Stimulated activated CD8-positive, alpha-beta memory T cell treated with anti-CD3 and anti-CD28 coated beads, Interleukin-12 subunit alpha, Interleukin-12 subunit beta, amount 100 ng/mL, for 1 hour (primary cell): Measurements from ENCODE around the gene GLYAT.

Experiments
- DNase-seq: peaks from one replicate; pipeline ENCODE4 v3.0.0-alpha.2; 2020; ENCODE audit warnings: low read depth

The GLYAT gene, protein sequence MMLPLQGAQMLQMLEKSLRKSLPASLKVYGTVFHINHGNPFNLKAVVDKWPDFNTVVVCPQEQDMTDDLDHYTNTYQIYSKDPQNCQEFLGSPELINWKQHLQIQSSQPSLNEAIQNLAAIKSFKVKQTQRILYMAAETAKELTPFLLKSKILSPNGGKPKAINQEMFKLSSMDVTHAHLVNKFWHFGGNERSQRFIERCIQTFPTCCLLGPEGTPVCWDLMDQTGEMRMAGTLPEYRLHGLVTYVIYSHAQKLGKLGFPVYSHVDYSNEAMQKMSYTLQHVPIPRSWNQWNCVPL

DNA sequence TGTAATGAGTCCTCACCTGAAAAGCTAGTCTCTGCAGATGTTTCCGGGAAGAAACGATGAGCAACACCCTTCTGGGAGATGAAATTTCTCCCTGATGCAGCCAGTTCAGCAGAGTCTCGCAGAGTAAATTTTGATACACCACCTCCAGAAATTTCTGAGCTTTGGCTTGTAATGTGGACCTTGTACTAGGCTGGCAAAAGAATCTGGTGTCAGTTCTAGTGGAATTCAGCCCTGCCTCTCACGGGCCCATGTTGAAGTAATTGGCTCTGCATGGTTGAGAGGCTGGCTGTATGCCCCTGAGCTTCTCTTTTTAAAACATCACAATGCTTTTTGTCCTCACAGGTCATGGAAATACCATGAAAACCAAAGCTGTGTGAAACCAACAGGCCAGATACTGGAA, at the start of gene GLYAT:
Gene GLYAT (minus strand): TSS at position 125 of the 400 bp plus-strand sequence. CDS start 7,447 bp downstream, outside the sequence.
- DNase-seq: no peak

- no peak for DNase-seq
Measured at GRCh38 chr11:58781345-58781744, 49.6 kb upstream of the GLYAT start.

DNA sequence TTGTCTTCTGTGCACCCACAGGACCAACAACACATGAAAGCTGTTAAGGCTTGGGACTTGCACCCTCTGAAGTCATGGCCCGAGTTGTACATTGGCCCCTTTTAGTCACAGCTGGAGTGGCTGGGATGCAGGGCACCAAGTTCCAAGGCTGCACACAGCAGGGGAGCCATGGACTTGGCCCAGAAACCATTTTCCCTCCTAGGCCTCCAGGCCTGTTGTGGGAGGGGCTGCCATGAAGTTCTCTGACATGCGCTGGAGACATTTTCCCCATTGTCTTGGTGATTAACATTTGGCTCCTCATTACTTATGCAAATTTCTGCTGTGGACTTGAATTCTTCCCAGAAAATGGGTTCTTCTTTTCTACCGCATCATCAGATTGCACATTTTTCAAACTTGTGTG, 48.8 kb upstream of the GLYAT start:
- no peak for DNase-seq

DNA sequence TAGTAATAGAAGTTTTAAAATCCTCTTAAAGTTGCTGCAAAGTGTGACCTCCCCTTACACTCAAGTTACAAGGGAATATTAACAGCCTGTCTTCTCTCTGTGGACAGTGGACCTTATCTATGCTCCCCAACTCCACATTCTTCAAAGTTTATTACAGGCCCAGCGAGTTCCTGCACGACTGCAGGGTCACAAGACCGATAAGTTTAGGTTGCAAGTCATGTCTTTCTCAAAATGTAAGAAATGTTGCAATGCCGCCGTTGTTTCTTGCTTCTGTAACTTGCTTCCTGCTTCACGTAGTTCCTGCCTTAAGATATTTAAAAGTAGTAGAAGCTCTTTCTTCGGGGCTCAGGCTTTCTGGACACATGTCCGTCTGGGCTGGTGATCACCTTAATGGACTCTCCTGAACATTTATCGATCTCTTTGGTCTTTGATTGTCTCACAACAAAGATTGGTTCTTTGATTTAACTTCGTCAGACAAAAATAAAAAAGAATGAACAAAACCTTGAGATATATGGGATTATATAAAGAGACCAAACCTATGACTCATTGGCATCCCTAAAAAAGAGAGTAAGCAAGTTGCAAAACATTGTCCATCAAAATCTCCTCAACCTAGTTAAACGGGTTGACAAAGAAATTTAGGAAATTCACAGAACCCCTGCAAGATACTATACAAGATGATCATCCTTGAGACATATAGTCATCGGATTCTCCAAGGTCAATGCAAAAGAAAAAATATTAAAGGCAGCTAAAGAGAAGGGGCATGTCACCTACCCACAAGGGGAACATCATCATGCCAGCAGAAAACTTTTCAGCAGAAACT, 45.4 kb upstream of the GLYAT start:
- no peak for DNase-seq

- DNase-seq: no peak
Measured at GRCh38 chr11:58775066-58775708, 43.4 kb upstream of the GLYAT start.

GRCh38 chr11:58774164-58774593, 42.4 kb upstream of the GLYAT start:
- DNase-seq: no peak

- DNase-seq: no peak
Measured at GRCh38 chr11:58773337-58773736, 41.6 kb upstream of the GLYAT start.

- DNase-seq: no peak
Measured at GRCh38 chr11:58772329-58773285, 40.9 kb upstream of the GLYAT start.

DNA sequence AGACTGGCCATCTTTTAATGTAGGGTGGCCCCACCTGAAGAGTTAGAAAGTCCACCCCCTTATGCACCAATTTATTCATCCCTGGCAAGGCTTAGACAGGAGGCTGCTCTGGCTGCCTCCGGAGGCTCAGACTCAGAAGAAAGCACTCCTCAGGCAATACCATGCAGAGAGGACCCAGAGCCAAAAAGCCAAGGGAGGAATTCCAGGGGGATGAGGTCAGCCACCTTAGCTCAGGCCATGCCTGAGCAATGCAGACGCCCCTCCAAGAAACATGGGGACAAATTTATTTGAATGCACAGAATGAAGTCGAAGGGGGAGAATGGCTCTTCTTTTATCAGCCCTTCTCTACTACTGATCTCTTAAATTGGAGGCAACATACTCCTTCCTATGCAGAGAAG, 39.7 kb upstream of the GLYAT start:
- no peak for DNase-seq

- DNase-seq: no peak
Measured at GRCh38 chr11:58770627-58771457, 39.1 kb upstream of the GLYAT start.

DNA sequence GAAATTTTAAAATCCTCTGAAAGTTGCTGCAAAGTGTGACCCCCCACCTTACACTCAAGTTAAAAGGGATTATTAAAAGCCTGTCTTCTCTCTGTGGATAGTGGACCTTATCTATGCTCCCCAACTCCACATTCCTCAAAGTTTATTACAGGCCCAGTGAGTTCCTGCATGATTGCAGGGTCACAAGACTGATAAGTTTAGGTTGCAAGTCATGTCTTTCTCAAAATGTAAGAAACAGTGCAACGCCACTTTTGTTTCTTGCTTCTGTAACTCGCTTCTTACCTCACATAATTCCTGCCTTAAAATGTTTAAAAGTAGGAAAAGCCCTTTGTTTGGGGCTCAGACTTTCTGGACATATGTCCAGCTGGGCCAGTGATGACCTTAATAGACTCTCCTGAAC, 38.4 kb upstream of the GLYAT start:
- DNase-seq: no peak

- DNase-seq: no peak
Measured at GRCh38 chr11:58769308-58769707, 37.6 kb upstream of the GLYAT start.

DNA sequence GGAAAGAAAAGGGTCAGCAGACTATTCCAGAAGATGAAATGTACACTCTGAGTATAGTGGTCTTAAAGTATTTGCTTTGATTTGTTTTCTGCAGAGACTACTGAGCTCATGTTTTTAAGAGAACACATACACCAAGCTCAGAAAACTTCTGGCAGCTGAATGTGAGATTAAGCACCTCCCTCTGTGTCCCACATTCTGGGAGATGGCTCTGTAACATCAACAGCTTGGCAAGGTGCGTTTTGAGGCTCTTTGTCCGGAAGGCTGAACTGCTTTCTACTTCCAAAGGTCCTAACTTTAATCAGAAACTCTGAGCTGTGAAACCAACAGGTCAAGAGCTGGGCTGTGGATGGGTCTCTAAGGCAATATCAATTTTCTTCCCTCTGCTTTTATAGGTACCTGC, 36.4 kb upstream of the GLYAT start:
- no peak for DNase-seq

GRCh38 chr11:58765078-58765477, 33.3 kb upstream of the GLYAT start:
- no peak for DNase-seq

DNA sequence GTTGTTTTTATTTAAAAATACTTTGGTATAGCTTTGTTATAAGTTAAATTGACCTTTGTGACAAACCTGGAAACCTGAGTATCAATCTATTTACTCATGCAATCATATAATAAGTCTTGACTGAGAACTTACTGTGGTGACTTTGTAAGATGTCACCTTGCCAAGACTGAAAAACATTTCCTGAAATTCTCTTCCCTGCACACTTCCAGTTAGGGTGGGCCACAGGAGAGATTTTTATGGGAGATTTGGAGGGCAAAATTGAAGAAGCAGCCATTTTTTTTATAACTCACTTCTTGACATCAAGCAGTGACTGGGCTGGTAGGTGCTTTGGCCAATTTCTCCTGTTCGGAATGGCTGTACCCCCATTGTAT, 31.4 kb upstream of the GLYAT start:
- DNase-seq: no peak

- no peak for DNase-seq
Measured at GRCh38 chr11:58762284-58763119, 30.8 kb upstream of the GLYAT start.

GRCh38 chr11:58757439-58757838, 25.7 kb upstream of the GLYAT start:
- no peak for DNase-seq

GRCh38 chr11:58745705-58746364, 14.1 kb upstream of the GLYAT start:
- DNase-seq: no peak

DNA sequence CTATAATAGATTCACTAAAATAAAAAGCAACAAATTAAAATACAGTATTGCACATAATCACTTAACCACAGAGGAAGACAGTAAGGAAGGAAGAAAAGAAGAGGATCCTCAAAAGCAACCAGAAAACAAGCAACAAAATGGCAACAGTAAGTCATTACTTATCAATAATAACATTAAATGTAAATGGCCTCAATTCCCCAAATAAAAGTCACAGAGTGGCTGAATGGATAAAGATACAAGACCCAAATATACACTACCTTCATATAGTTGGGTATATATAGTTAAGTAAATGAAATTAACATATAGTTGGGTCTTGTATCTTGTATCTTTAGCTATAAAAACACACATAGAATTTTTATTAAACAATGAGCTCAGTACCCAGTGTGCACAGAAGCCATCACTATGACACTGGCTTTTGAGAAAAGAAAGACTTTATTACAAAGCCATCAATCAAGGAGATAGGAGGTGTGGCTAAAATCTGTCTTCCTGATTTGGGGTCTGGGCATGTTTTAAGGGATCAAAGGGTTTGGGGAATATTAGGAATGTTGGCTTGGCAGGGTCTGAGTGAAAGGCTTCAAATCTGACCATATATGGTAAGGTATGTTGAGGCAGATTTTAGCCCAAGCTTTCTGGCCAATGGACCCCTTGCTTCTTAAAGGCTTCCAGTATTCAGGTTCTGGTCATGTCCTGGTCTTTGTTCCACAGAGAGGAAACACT, 13.4 kb upstream of the GLYAT start:
- no peak for DNase-seq
